ENCODE data around the gene HIBADH.

- TF ChIP-seq CTCF (IDR thresholded peaks at IDR 0.05) = no peak
- TF ChIP-seq POLR2A (IDR thresholded peaks at IDR 0.05) = no peak
Observed at GRCh38 chr7:27655184-27655583, 7.5 kb downstream of the HIBADH start.
